GM23338 (cell line): Measurements from ENCODE around the gene PHKB. TPM values are rescaled to one million over a fixed set of nuclear protein-coding genes. Genes with fewer than 3 reads are reported as not detected.

Experiments
- ATAC-seq: fragments of 200-7000 bp; cut with Tn5 transposase; 3 replicates; pipeline ENCODE4 v1.9.1; 2020
- DNase-seq: peaks from one replicate; pipeline ENCODE4 v3.0.0-alpha.2; 2015; ENCODE audit warnings: low spot score
- H2AFZ ChIP-seq: fragments of 200-600 bp; sonication (generic); 2 replicates; pipeline ENCODE4 v1.8.0; 2016; ENCODE audit warnings: antibody characterized with exemption, mild to moderate bottlenecking, moderate library complexity
- H3F3A ChIP-seq: fragments of 200-600 bp; sonication (generic); replicated peaks from 2 replicates; pipeline ENCODE4 v1.8.0; 2017; ENCODE audit warnings: antibody characterized with exemption, mixed run types, low read depth
- H3K27ac ChIP-seq: fragments of 200-600 bp; sonication (generic); 2 replicates; pipeline ENCODE4 v1.6.1; 2016; ENCODE audit warnings: low read depth
- H3K27me3 ChIP-seq: fragments of 200-600 bp; sonication (generic); 2 replicates; pipeline ENCODE4 v1.8.0; 2016; ENCODE audit warnings: mild to moderate bottlenecking, mixed run types, moderate library complexity; ENCODE audit not compliant: insufficient read depth
- H3K36me3 ChIP-seq: fragments of 200-600 bp; sonication (generic); 2 replicates; pipeline ENCODE4 v1.8.0; 2016; ENCODE audit warnings: mild to moderate bottlenecking; ENCODE audit not compliant: insufficient read depth
- H3K4me1 ChIP-seq: fragments of 200-600 bp; sonication (generic); 2 replicates; pipeline ENCODE4 v1.8.0; 2016; ENCODE audit warnings: mild to moderate bottlenecking, moderate library complexity; ENCODE audit not compliant: insufficient read depth
- H3K4me2 ChIP-seq: fragments of 200-600 bp; sonication (generic); 2 replicates; pipeline ENCODE4 v1.7.1; 2017; ENCODE audit warnings: mixed run types
- H3K4me3 ChIP-seq: fragments of 200-600 bp; sonication (generic); 2 replicates; pipeline ENCODE4 v1.6.1; 2016; ENCODE audit warnings: mixed run types
- H3K79me2 ChIP-seq: fragments of 200-600 bp; sonication (generic); replicated peaks from 2 replicates; pipeline ENCODE4 v1.8.0; 2017; ENCODE audit warnings: mild to moderate bottlenecking; ENCODE audit not compliant: insufficient read depth
- H3K9me2 ChIP-seq: fragments of 200-600 bp; sonication (generic); 2 replicates; pipeline ENCODE4 v1.8.0; 2017; ENCODE audit not compliant: insufficient read depth
- H4K20me1 ChIP-seq: fragments of 200-600 bp; sonication (generic); replicated peaks from 2 replicates; pipeline ENCODE4 v1.8.0; 2017; ENCODE audit warnings: mild to moderate bottlenecking; ENCODE audit not compliant: insufficient read depth
- H3K27ac Mint-ChIP-seq: 2 replicates; pipeline ENCODE4 v1.8.0; 2020; ENCODE audit warnings: inconsistent platforms, mild to moderate bottlenecking, moderate library complexity, mixed read lengths
- H3K27me3 Mint-ChIP-seq: 3 replicates; pipeline ENCODE4 v1.8.0; 2022; ENCODE audit warnings: low read depth, mild to moderate bottlenecking, moderate library complexity, mixed read lengths, inconsistent platforms; ENCODE audit not compliant: insufficient read depth, poor library complexity
- H3K36me3 Mint-ChIP-seq: 3 replicates; pipeline ENCODE4 v1.8.0; 2021; ENCODE audit warnings: low read depth, mild to moderate bottlenecking, inconsistent platforms, moderate library complexity, mixed read lengths
- H3K4me1 Mint-ChIP-seq: 3 replicates; pipeline ENCODE4 v1.8.0; 2020; ENCODE audit warnings: mild to moderate bottlenecking, inconsistent platforms, mixed read lengths
- H3K4me3 Mint-ChIP-seq: 3 replicates; pipeline ENCODE4 v1.8.0; 2021; ENCODE audit warnings: moderate library complexity, mild to moderate bottlenecking, inconsistent platforms, mixed read lengths
- H3K9me3 Mint-ChIP-seq: 3 replicates; pipeline ENCODE4 v1.8.0; 2020; ENCODE audit warnings: moderate library complexity, mild to moderate bottlenecking, inconsistent platforms, mixed read lengths
- CREB1 ChIP-seq: fragments of 250-450 bp; sonication (Bioruptor Pico); IDR thresholded peaks from 2 replicates; pipeline ENCODE4 v1.5.0; 2020; ENCODE audit warnings: low read depth, mild to moderate bottlenecking, moderate library complexity
- CTCF ChIP-seq, 2 experiments: fragments of 200-600 bp in 1 of 2; sonication (generic) in 1 of 2; conservative IDR thresholded peaks; 2 replicates each; pipeline versions ENCODE4 v1.5.1 to v1.6.1; 2016 to 2017; ENCODE audit warnings: antibody characterized with exemption in 2 of 2, low read depth in 2 of 2, mild to moderate bottlenecking in 2 of 2, moderate library complexity in 1 of 2
- ETS1 ChIP-seq: IDR thresholded peaks from 2 replicates; pipeline ENCODE4 v1.6.1; 2016; ENCODE audit warnings: antibody characterized with exemption
- EZH2 ChIP-seq: fragments of 200-600 bp; sonication (generic); IDR thresholded peaks from one replicate; pipeline ENCODE4 v1.8.0; 2017; ENCODE audit warnings: antibody characterized with exemption, mild to moderate bottlenecking, low read depth; ENCODE audit not compliant: unreplicated experiment
- JUNB ChIP-seq: IDR thresholded peaks from one replicate; pipeline ENCODE4 v1.6.1; 2016; ENCODE audit warnings: antibody characterized with exemption; ENCODE audit not compliant: unreplicated experiment
- NANOG ChIP-seq: IDR thresholded peaks from 2 replicates; pipeline ENCODE4 v1.6.1; 2016; ENCODE audit warnings: antibody characterized with exemption, borderline replicate concordance
- REST ChIP-seq: IDR thresholded peaks from one replicate; pipeline ENCODE4 v1.6.1; 2018; ENCODE audit warnings: antibody characterized with exemption; ENCODE audit not compliant: unreplicated experiment
- STAT1 ChIP-seq: IDR thresholded peaks from one replicate; pipeline ENCODE4 v1.6.1; 2016; ENCODE audit warnings: antibody characterized with exemption; ENCODE audit not compliant: unreplicated experiment
- ZNF114 ChIP-seq: fragments of 250-450 bp; sonication (Bioruptor Pico); IDR thresholded peaks from 2 replicates; pipeline ENCODE4 v1.5.0; 2020; ENCODE audit warnings: mild to moderate bottlenecking, moderate library complexity
- ZNF331 ChIP-seq: fragments of 250-450 bp; sonication (Bioruptor Pico); IDR thresholded peaks from 2 replicates; pipeline ENCODE4 v1.5.0; 2020; ENCODE audit warnings: low read depth, mild to moderate bottlenecking, moderate library complexity
- ZNF462 ChIP-seq: fragments of 250-450 bp; sonication (Bioruptor Pico); IDR thresholded peaks from 2 replicates; pipeline ENCODE4 v1.5.0; 2020; ENCODE audit warnings: mild to moderate bottlenecking, moderate library complexity
- polyA plus RNA-seq: library from polyadenylated mRNA; unstranded; fragments of >200 nt; fragmentation: Nextera tagmentation; extraction: Ambion mirVana; gene quantifications from 2 replicates; pipeline ENCODE4 v1.2.1, GENCODE V29; 2016
- total RNA-seq: library from RNA; depleted of rRNA; stranded (reverse); fragments of >200 nt; shearing (Covaris generic); gene quantifications from 2 replicates; pipeline ENCODE4 v1.2.3, GENCODE V29; 2014

The PHKB gene
- total and polyA plus RNA-seq, 2 experiments from 2014 or later, result 20.3 to 57.3 TPM

DNA sequence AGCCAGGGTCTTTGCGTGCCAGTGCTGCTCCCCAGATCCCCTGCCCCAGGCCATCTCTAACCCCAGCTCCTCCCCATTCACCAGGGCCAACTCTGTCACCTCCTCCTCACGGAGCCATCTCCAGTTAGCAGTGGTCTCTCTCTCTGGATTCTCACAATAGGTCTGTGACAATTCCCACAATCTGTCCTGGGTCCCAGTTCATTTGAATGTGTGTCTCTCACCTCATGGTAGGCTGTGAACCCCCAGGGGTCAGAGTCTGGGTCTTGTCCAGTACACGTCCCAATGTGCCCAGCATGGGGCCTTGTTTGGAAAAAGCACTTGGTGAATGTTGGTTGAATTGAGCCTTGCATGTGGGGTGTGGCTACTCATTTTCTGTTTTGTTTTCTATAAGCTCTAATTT lies 205.3 kb downstream of the PHKB start (continued):
- no peak for TF ChIP-seq ZNF462 (CRISPR knock-in tag)
- no peak for TF ChIP-seq JUNB
- TF ChIP-seq ZNF331 (CRISPR knock-in tag), result no peak

DNA sequence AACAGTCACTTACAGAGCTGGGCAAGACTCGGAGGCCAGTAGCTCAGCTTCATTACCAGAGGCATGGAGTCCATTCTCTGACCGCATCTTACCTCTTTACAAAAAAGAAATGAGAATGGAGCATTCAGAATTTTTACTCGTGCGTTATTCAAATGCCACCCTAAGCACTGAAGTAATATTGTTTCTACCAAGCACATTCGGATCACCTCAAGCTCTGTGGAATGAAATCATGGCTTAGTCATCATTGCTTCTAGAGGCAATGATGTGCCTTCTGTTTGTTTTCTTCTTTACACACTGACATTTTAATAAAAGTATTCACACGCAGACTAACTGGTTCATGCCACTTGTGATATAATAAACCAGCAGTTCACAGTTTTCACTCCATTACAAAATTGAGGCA lies 206.8 kb downstream of the PHKB start:
- H3K9me3 Mint-ChIP-seq, result no peaks in the 10 kb centered on the region
- Histone ChIP-seq H3K4me3 (no peak overlapping the region), H3K36me3 (no peaks in the 10 kb centered on the region), H3K27me3 (no peaks in the 10 kb centered on the region), H3K27ac (no peak overlapping the region), H3K4me2 (no peak overlapping the region), H3K9me2 (no peaks in the 10 kb centered on the region), H2AFZ (no peak overlapping the region), H4K20me1 (no peaks in the 10 kb centered on the region), H3K79me2 (no peaks in the 10 kb centered on the region), H3K4me1 (no peaks in the 10 kb centered on the region), H3F3A (no peaks in the 10 kb centered on the region)
- no peaks in the 10 kb centered on the region for H3K4me1 Mint-ChIP-seq
- ATAC-seq (no peak), DNase-seq (no peak)
- H3K36me3 Mint-ChIP-seq, result no peaks in the 10 kb centered on the region
- TF ChIP-seq STAT1, result no peak
- TF ChIP-seq JUNB, result no peak
- no peak for TF ChIP-seq ETS1
- no peak for TF ChIP-seq NANOG
- TF ChIP-seq CTCF (conservative IDR thresholded peaks at IDR 0.05; ENCODE audit: low read depth in 2 of 2), result no peak
- no peak for TF ChIP-seq ZNF114 (CRISPR knock-in tag)
- no peak for TF ChIP-seq CREB1 (CRISPR knock-in tag)
- no peak for TF ChIP-seq REST
- TF ChIP-seq EZH2, result no peak
- no peak overlapping the region for H3K27ac Mint-ChIP-seq
- H3K4me3 Mint-ChIP-seq, result no peak overlapping the region
- no peaks in the 10 kb centered on the region for H3K27me3 Mint-ChIP-seq
